Measurements from ENCODE around the gene SEMA6C.
"Not testable (repeated sequence)": the region's sequence is repeated elsewhere in the genome, so short reads cannot be mapped to it uniquely, and the experiment has no call there.

The SEMA6C gene

DNA sequence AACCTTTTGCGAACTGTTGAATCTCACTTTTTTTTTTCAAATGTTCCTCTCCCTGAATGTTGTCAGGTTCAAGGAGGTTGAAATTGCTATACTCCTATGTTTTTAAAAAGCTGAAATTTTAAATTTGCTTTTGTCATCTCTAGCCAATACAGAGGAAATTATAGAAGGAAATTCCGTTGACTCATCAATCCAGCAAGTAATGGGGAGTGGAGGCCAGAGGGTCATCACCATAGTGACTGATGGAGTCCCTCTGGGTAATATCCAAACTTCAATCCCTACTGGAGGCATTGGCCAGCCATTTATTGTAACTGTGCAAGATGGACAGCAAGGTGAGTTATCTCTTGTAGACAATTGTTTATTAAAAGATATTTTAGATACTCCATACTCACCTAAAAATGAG is 39.5 kb downstream of the SEMA6C start:
- no peak overlapping the region for H3K27ac ChIP-seq
- TF ChIP-seq, protein P1, sequence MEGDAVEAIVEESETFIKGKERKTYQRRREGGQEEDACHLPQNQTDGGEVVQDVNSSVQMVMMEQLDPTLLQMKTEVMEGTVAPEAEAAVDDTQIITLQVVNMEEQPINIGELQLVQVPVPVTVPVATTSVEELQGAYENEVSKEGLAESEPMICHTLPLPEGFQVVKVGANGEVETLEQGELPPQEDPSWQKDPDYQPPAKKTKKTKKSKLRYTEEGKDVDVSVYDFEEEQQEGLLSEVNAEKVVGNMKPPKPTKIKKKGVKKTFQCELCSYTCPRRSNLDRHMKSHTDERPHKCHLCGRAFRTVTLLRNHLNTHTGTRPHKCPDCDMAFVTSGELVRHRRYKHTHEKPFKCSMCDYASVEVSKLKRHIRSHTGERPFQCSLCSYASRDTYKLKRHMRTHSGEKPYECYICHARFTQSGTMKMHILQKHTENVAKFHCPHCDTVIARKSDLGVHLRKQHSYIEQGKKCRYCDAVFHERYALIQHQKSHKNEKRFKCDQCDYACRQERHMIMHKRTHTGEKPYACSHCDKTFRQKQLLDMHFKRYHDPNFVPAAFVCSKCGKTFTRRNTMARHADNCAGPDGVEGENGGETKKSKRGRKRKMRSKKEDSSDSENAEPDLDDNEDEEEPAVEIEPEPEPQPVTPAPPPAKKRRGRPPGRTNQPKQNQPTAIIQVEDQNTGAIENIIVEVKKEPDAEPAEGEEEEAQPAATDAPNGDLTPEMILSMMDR (conservative IDR thresholded peaks at IDR 0.05): no peak

DNA sequence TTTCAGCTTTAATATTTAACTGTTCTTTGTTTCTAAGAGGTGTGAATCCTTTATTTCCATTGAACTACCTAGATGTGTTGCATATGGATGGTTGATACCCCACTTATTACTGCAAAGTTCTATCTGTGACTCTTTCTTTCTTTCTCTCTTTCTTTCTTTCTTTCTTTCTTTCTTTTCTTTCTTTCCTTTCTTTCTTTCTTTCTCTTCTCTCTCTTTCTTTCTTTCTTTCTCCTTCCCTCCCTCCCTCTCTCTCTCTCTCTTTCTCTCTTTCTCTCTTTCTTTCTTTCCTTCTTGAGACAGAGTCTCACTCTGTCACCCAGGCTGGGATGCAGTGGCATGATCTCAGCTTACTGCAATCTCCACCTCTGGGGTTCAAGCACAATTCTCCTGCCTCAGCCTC is 41.8 kb downstream of the SEMA6C start:
- TF ChIP-seq, protein P1 (conservative IDR thresholded peaks at IDR 0.05): no peak
- no peak overlapping the region for H3K27ac ChIP-seq

DNA sequence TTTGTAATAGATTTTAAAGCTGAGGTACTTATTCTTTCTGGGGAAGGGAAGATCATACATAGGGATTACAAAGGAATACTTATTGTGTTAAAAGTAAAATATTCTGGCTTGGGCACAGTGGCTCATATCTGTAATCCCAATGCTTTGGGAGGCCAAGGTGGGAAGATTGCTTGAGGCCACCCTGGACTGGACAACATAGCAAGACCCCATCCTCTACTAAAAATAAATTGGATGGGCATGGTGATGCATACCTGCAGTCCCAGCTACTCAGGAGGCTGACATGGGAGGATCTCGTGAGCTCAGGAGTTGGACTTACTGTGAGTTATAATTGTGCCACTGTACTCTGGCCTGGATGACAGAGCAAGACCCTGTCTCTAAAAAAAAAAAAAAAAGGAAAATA is 48.3 kb downstream of the SEMA6C start:
- H3K27ac ChIP-seq: no peak overlapping the region
- TF ChIP-seq, protein P1 (conservative IDR thresholded peaks at IDR 0.05): no peak

DNA sequence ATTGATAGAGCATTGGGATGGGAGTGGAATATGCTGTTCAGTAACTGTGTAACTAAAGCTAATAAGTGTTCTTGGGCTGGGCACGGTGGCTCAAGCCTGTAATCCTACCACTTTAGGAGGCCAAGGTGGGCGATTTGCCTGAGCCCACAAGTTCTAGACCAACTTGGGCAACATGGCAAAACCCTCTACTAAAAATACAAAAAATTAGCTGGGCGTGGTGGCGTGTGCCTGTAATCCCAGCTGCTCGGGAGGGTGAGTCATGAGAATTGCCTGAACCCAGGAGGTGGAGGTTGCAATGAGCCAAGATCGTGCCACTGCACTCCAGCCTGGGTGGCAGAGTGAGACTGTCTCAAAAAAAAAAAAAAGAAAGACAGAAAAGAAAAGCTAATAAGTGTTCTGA is 49.0 kb downstream of the SEMA6C start:
- H3K27ac ChIP-seq: not testable (repeated sequence)

DNA sequence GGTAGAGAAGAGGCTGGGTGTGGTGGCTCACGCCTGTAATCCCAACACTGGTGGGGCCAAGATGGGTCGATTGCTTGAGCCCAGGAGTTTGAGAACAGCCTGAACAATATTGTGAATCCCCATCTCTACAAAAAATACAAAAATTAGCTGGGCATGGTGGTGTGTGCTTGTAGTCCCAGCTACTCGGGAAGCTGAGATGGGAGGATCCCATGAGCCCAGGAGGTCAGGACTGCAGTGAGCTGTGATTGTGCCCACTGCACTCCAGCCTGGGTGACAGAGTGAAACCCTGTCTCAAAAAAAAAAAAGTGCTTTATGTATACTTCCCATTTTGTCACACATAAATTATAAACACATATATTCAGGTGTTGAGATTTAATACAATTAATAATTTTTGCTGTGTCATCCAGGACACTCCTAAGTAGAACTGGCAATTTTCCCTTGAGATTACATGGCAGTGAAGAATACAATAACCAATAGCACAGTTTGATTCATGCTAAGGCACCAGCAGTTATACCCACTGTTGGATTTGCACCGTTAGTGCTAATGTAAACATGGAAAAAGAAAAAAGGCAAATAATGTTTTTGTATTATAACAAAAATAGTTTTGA is 60.4 kb downstream of the SEMA6C start:
- H3K27ac ChIP-seq: no peak overlapping the region
- TF ChIP-seq, protein P1 (conservative IDR thresholded peaks at IDR 0.05): no peak

Measured in VCaP (cell line).